DMS53 (cell line): ENCODE data around the gene IL37.

Experiments
- DNase-seq: peaks from one replicate; lab custom pipeline; 2025; lab: John Stamatoyannopoulos, UW

IL37 gene

GRCh38 chr2:112923237-112923966 is 12.4 kb downstream of the IL37 start:
- no peak for DNase-seq

DNA sequence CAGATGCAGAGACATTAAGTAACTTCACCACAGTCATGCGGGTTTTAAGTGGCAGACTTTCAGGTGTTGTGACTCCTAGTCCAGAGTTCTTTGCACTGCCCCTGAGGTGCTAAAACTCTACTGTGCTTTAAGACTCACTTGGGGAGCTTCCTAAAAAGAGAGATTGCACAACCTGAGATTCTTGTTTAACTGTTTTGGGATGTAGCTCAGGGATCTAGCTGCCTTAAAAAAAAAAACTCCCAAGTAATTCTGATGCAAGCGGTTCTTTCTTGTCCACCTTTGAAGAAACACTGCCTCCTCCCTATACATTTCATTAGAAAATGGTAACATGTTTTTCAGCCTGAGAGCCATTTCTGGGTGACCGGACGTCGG is 13.0 kb downstream of the IL37 start:
- DNase-seq, result no peak

DNA sequence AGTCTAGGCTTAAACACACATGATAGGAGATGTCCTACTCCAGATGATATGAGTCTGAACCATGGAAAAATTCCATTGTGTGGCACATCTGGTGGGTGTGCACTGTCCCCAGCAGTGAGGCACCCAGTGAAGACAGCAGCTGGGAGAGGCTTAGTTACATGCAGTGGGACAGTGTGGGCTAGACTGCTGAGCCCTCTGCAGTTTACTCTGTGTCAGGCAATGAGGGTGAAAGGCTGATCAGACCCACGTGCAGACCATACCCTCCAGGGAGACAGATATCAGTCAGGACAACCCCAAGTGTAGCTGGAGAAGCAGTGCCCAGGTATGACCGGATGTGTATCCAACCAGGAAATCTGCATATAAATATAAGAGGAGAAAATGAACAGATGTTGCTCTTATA is 13.4 kb downstream of the IL37 start:
- peak; percentile 65 for DNase-seq

DNA sequence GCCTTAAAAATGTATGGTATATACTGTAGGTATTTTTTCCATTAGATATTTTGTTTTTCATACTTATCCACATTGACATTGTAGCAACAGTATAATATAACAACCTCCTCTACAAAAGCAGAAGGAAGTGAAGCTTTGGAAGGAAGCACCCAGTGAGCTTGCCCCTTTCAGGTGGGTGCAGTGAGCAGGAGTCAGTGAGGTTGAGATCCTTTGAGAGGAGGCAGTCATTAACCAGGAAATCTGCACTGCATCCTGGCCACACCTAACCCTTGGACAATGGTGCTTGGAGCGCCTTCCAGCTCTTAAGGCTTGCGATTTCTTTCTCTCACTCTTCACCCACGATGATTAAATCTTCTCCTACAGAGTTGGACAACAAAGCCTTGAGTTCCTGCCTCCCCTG is 13.9 kb downstream of the IL37 start:
- DNase-seq, result peak; percentile 92

DNA sequence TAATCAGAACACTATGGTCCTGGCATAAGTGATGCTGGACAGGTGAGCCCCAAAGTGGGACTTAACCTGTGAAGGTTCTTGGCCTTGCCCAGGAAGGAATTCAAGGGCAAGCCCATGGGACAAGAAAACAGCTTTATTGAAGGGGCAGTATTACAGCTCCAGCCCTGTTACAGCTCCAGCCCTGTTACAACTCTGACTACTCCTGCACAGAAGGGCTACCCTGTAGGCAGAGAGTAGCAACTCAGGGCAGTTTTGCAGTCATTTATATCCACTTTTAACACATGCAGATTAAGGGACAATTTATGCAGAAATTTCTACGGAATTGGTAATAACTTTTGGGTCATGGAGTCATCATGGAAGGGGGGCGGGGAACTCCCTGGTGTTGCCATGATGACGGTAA is 15.7 kb downstream of the IL37 start:
- DNase-seq, result no peak

- no peak for DNase-seq
Observed at GRCh38 chr2:112927745-112928144, 16.8 kb downstream of the IL37 start.

DNA sequence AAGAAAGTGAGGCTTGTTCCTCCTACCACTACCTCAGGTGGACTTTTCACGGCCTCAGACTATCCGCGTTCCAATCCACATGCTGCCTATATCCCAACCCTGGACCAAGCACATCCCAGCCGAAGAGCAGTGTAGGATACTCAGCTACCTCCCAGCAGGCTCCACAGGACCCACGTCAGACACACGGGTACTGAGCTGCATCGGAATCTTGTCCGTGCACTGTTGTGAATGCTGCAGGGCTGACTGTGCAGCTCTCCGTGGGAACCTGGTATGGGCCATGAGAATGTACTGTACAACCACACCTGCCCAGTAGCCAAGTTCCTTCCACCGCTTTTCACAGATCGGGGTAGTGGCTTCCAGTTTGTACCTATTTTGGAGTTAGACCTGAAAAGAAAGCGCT is 22.3 kb downstream of the IL37 start:
- DNase-seq, result no peak

DNA sequence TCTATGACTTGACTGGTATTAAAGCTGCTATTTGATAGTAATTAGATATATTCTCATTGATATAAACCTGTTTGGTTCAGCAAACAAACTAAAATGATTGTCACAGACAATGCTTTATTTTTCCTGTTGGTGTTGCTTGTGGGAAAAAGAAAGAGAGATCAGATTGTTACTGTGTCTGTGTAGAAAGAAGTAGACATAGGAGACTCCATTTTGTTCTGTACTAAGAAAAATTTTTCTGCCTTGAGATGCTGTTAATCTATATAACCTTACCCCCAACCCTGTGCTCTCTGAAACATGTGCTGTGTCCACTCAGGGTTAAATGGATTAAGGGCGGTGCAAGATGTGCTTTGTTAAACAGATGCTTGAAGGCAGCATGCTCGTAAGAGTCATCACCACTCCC is 23.2 kb downstream of the IL37 start:
- peak; percentile 36 for DNase-seq

- no peak for DNase-seq
Observed at GRCh38 chr2:112936927-112937232, 25.9 kb downstream of the IL37 start.

GRCh38 chr2:112938904-112939303 is 27.9 kb downstream of the IL37 start:
- DNase-seq, result peak; percentile 46

- DNase-seq, result no peak
Observed at GRCh38 chr2:112939425-112939824, 28.5 kb downstream of the IL37 start.

GRCh38 chr2:112940859-112941625 is 30.1 kb downstream of the IL37 start:
- DNase-seq, result no peak

DNA sequence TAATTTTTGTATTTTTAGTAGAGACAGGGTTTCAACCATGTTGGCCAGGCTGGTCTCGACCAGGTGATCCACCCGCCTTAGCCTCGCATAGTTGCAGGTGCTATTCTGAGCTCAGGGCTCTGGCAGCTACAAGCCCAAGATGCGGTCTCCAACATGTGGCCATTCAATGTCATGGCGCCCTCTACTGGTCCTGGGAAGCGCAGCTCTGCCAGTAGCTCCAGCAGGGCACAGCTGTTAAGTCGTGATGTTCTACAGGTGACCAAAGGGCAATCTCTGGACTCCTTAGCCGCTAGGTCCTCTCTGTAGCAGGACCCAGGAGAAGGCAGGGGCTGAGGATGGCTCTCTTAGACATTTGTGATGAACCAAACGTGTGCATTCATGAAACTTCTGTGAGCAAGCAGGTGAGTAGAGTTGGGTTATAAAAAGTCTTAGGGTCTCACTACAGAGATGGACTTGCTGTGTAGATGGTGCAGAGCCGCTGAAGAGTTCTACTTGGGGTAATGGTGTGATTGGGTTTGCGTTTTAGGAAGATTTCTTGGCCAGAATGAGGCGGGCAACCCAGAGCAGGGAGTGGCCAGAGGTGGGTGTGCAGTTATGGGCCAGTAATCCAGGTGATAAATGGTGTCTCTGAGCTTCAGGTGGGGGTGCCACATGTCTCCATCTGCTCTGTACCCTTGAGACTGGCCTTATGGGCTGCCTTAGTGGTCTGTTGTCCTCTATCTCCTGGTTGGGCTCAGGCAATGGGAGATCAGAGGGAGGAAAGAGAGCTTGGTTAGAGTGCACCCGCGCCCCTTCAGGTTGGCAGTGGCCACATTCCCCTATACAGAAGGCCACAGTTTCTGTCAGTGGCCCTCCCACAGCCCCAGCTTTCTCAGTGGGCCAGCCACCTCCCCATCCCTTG is 31.0 kb downstream of the IL37 start:
- DNase-seq, result peak; percentile 94

DNA sequence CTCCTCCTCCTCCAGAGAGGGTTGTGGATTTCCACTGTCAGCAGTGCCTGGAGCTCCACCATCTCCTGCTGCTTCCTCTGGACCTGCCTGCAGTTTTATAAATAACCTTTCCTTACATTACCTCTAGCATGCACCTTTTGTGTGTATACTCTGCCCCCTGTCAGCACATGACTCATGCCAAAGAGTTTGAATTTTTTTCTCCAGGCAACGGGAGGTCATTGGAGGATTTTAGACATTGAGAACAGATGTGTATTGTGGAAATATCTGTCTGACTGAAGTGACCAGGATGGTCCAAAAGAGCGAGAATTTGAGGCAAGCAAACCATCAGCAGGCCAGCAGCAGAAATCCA is 31.7 kb downstream of the IL37 start:
- peak; percentile 63 for DNase-seq

DNA sequence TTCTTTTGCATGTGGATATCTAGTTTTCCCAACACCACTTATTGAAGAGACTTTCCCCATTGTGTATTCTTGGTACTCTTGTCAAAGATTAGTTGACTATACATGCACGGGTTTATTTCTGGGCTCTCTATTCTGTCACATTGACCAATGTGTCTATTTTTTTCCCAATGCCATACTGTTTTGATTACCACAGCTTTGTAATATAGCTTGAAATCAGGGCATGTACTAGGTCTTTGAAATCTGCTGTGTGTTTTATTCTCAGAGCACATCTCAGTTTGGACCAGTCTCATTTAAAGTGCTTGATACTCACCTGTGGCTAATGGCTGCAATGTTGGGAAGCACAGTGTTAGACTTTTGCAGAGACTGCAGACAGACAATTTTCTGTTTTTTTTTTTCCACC is 34.0 kb downstream of the IL37 start:
- no peak for DNase-seq

GRCh38 chr2:112946086-112946485 is 35.1 kb downstream of the IL37 start:
- DNase-seq, result no peak

DNA sequence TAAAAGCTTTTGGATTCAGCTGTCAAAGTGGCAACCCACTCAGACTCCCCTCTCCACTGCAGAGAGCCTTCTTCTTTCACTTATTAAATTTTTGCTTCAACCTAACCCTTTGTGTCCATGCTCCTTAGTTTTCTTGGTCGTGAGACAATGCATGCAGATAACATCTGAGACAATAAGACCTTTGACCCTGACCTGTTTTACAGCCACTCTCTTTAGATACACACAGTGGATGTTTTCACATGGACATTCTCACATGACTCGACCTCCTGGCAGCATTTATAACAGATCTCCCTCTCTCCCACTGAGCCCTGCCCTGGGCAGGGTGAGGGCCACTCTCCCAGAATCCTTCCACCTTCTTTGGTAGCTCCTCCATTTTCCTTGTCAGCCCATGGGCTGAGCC is 36.4 kb downstream of the IL37 start:
- peak; percentile 75 for DNase-seq

GRCh38 chr2:112949456-112949855 is 38.5 kb downstream of the IL37 start:
- peak; percentile 80 for DNase-seq

DNA sequence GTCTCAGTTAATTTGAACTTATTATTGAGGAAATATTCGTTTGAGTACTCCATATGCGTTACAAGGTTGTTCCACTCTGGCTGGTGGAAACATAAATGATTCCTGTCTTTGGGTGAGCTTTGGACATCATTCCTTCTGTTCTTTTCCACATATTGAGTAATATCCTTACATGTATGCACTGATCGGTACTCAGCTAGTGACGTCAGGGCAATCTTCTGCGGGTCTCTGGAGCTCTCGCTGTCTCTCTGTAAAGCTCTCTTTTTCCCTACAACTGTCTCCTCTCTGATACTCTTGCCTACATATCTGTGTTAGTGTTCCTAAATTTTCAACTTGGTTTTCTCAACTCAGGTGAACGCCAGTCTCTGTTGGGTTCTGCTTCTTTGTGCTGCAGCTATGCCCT is 43.4 kb downstream of the IL37 start:
- DNase-seq, result no peak

DNA sequence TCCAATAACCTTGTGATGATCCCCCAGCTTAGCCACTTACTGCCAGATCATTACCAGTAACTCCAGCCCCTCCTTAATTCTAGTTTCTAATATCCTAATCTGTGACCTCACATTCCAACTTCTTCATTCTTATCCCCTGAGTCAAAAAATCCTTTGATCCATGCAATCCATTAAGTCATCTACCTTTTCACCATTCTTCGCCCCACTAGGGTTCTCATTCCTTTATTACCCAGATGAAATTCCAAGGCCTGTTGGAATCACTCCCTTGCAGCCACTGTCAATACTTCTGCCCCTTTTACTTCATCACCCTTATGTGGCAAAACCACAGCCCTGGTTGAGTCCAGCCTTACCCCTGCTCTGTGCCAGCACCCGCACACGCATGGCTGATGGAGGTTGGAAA is 46.5 kb downstream of the IL37 start:
- no peak for DNase-seq

DNA sequence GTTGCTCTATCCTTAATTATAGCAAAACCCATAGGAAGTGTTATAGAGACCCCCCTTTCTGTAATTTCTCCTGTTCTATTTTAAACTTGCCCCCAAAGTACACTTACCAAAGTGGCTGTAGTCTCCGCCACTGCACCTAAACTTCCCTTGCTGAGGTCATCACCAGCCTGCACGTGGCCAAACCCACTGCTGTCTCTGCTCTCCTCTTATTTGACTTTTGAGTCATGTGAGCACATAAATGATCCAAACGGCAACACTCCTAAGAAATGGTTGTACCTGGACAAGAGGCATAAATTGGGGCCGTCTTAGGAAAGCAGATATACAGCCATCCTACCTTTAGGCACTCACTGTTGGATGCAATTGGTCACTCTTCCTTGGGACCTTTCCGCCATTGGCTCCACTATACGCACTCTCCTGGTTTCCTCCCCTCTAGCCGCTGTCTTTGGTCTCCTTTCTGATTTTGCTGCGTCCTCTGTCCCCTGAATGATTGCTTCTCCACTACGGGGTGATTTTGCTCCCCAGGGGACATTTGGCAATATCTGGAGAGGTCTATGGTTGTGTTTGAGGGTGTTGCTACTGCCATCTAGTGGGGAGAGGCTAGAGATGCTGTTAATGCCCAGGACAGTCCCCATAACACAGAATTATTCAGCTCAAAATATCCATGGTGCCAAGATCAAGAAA is 47.6 kb downstream of the IL37 start:
- peak; percentile 82 for DNase-seq

DNA sequence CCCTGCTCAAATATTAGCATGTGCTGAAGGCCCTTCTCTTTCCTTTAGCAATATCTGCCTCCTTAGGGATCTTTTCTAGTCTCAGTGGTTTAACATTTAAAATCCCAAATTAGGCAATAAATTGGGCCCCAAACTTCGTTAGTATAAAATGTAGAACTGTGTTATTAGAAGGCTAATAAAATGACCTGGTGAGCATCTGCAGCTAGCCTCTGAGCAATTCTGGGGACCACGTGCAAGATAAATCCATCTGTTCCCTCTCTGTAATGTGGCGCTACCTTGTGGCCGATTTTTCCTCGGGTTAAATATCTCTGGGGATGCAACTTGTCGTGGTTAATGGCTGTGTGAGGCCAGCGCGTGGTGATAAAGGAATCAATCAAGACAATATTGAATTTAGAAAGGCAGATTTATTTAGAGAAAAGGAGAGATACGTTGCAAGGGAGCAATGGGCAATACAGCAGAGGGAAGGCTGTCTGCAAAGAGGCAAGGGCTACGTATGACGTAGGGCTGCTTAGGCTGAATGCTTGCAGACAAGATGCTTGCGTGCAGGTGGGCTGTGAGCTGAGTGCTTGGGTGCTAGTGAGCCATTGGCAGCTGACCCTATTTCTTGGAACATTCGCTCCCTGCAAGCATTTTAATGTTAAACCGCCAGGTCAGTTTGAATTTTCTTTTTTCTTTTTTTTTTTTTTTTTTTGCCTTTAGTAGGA is 48.3 kb downstream of the IL37 start:
- DNase-seq, result peak; percentile 52
